CD4-positive, CD25-positive, alpha-beta regulatory T cell (primary cell): ENCODE data around the gene CATSPERD. TPM values are rescaled to one million over a fixed set of nuclear protein-coding genes. Genes with fewer than 3 reads are reported as not detected.
A peak's percentile ranks its signal among the peaks of the same experiment; 100 is the strongest.

Source experiments
- ATAC-seq, 2 donors: fragments of 150-1000 bp; cut with Tn5 transposase; one replicate each; pipeline ENCODE4 v1.10.0; 2021; ENCODE audit warnings: low read depth in 2 of 2, moderate number of reproducible peaks in 2 of 2, moderate library complexity in 1 of 2
- DNase-seq, 3 donors: peaks; one replicate each; pipeline versions ENCODE4 v3.0.0 to v3.0.0-alpha.2; 2012 to 2022; ENCODE audit warnings: mixed read lengths in 1 of 3
- H3K27ac ChIP-seq: one replicate; pipeline ENCODE4 v1.7.0; 2013; ENCODE audit warnings: mild to moderate bottlenecking, low read length; ENCODE audit not compliant: insufficient read depth, poor library complexity, severe bottlenecking
- H3K27me3 ChIP-seq: one replicate; pipeline ENCODE4 v1.7.0; 2013; ENCODE audit warnings: low read length; ENCODE audit not compliant: control insufficient read depth, insufficient read depth
- H3K36me3 ChIP-seq: one replicate; pipeline ENCODE4 v1.7.0; 2013; ENCODE audit warnings: mild to moderate bottlenecking, low read length, moderate library complexity; ENCODE audit not compliant: control insufficient read depth, insufficient read depth
- H3K4me1 ChIP-seq: 2 replicates; pipeline ENCODE4 v1.7.0; 2013; ENCODE audit warnings: mild to moderate bottlenecking, low read length; ENCODE audit not compliant: insufficient read depth, control insufficient read depth, poor library complexity, severe bottlenecking
- H3K4me3 ChIP-seq: one replicate; pipeline ENCODE4 v1.7.0; 2013; ENCODE audit warnings: low read depth, mild to moderate bottlenecking, low read length, moderate library complexity
- H3K9me3 ChIP-seq, 2 experiments: 1 replicate in 1 of 2; 2 replicates in 1 of 2; pipeline ENCODE4 v1.7.0; 2013; ENCODE audit warnings: low read length in 2 of 2, mild to moderate bottlenecking in 1 of 2, moderate library complexity in 1 of 2; ENCODE audit not compliant: control insufficient read depth in 2 of 2
- H3K27ac Mint-ChIP-seq, 3 donors: one replicate each; pipeline ENCODE4 v1.8.0; 2020 to 2022; ENCODE audit warnings: mild to moderate bottlenecking in 3 of 3, mixed read lengths in 3 of 3, moderate library complexity in 2 of 3
- H3K27me3 Mint-ChIP-seq: one replicate; pipeline ENCODE4 v1.8.0; 2022; ENCODE audit warnings: mild to moderate bottlenecking, mixed read lengths
- H3K36me3 Mint-ChIP-seq: one replicate; pipeline ENCODE4 v1.8.0; 2020; ENCODE audit warnings: mixed read lengths
- H3K4me1 Mint-ChIP-seq, 4 donors: one replicate each; pipeline ENCODE4 v1.8.0; 2020 to 2022; ENCODE audit warnings: mixed read lengths in 4 of 4, mild to moderate bottlenecking in 1 of 4
- H3K4me3 Mint-ChIP-seq, 4 donors: one replicate each; pipeline ENCODE4 v1.8.0; 2020 to 2022; ENCODE audit warnings: mild to moderate bottlenecking in 4 of 4, mixed read lengths in 4 of 4, moderate library complexity in 3 of 4
- H3K9me3 Mint-ChIP-seq, 7 donors: one replicate each; pipeline ENCODE4 v1.8.0; 2020 to 2022; ENCODE audit warnings: mixed read lengths in 7 of 7, mild to moderate bottlenecking in 3 of 7, moderate library complexity in 2 of 7
- polyA plus RNA-seq, 4 donors: library from polyadenylated mRNA; unstranded; fragments of 300-500 nt; fragmentation: Illumina TruSeq; gene quantifications; one replicate each; pipeline ENCODE4 v1.2.3, GENCODE V29; 2021
- total RNA-seq: library from RNA; stranded (reverse); gene quantifications from one replicate; pipeline ENCODE4 v1.2.3, GENCODE V29; 2022

The CATSPERD gene
- total and polyA plus RNA-seq, 5 donors from 2014 or later, result 0.17 TPM; not detected in 4

- no peak for ATAC-seq
- Mint-ChIP-seq H3K4me3 (peak overlapping the region in 1 of 4 donors; percentile 35), H3K27ac (no peak overlapping the region)
These were observed 27.0 kb upstream of the CATSPERD start for GRCh38 chr19:5693195-5694166.

DNA sequence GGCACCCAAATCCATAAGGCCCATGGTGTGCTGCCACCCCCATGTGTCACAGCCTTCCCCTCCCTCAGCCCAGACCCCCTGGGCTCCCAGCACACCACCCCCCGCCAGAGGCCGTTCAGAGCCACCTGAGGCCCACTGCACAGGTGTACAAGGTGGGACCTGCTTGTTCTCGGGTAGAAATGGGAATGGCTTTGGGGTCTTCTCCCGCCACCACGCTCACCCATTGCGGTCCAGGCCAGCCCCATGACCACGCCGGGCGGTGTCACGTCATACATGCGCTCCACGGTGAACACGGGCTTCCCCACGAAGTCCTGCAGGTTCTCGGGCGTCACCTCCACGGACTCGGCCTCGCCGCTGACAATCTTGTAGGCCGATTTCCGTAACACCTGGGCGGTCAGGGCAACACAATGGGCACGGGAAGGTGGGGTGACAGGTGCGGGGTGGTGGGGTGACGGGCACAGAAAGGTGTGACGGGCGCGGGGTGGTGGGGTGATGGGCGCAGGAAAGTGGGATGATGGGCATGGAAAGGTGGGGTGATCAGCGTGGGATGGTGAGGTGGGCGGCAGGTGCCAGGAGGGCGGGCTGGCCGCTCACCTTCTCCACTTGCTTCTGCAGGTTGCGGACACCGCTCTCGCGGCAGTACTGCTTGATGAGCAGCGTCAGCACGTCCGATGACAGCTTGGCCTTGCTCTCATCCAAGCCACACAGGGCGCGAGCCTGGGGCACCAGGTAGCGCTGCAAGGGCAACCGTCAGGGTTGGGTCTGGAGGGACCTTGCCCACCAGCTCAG lies 26.1 kb upstream of the CATSPERD start:
- Histone ChIP-seq H3K9me3 (no peaks in the 10 kb centered on the region), H3K4me1 (peaks cover 18% of the 10 kb centered on the region), H3K36me3 (peaks cover 57% of the 10 kb centered on the region), H3K27ac (no peak overlapping the region), H3K4me3 (no peak overlapping the region), H3K27me3 (no peaks in the 10 kb centered on the region)
- H3K27ac Mint-ChIP-seq, result no peak overlapping the region
- H3K4me3 Mint-ChIP-seq, result peak overlapping the region in 3 of 4 donors; percentile 27 to 65 (median 35)
- ATAC-seq (no peak), DNase-seq (no peak)
- H3K27me3 Mint-ChIP-seq, result peaks cover 10% of the 10 kb centered on the region
- peaks cover 8% of the 10 kb centered on the region for H3K36me3 Mint-ChIP-seq
- H3K4me1 Mint-ChIP-seq, result peaks cover 0 to 36% (median 13%) of the 10 kb centered on the region in 4 donors
- H3K9me3 Mint-ChIP-seq, result peaks cover 0 to 2% (median 0%) of the 10 kb centered on the region in 7 donors

More at GRCh38 chr19:5693195-5694166, 27.0 kb upstream of the CATSPERD start:
- Histone ChIP-seq H3K36me3 (peaks cover 49% of the 10 kb centered on the region), H3K9me3 (no peaks in the 10 kb centered on the region), H3K27me3 (no peaks in the 10 kb centered on the region), H3K27ac (no peak overlapping the region), H3K4me1 (peaks cover 18% of the 10 kb centered on the region), H3K4me3 (no peak overlapping the region)
- peaks cover 8% of the 10 kb centered on the region for H3K36me3 Mint-ChIP-seq
- peaks cover 10% of the 10 kb centered on the region for H3K27me3 Mint-ChIP-seq
- no peak for DNase-seq
- peaks cover 0 to 2% (median 0%) of the 10 kb centered on the region in 7 donors for H3K9me3 Mint-ChIP-seq
- peaks cover 0 to 39% (median 13%) of the 10 kb centered on the region in 4 donors for H3K4me1 Mint-ChIP-seq

DNA sequence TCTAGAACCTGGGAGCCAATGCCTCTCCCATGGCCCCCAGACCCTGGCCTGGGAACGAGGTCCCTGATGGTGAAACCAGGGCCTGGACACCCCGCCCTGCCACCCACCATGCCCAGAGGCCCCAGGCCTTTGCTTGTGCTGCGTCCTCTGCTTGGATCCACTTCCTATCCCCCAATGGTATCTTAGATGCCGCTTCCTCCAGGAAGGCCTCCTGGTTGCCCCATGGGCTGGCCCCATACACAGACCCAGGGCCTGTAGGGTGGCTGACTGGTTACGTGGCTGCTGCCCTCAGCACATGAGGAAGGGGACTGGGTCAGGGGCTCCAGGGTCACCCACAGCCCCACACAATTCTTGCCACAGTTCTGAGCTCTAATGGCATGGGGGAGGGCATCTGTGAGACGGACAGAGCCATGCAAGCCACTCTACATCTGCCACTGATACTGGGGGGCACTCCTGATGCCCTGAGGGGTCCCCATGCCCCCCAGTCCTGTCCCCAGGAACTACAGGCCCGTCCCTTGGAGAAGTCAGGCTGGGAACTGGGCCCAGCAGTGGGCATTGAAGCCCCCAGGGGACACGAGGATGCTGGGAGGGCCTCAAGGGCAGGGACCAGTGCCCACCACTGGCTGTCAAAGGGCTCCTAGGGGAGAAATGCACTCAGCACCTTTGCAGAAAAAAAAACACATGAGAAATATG lies 25.3 kb upstream of the CATSPERD start:
- no peak overlapping the region for H3K27ac ChIP-seq
- peaks cover 8% of the 10 kb centered on the region for H3K36me3 Mint-ChIP-seq
- peaks cover 0 to 31% (median 9%) of the 10 kb centered on the region in 4 donors for H3K4me1 Mint-ChIP-seq
- no peaks in the 10 kb centered on the region for H3K9me3 ChIP-seq
- peaks cover 57% of the 10 kb centered on the region for H3K36me3 ChIP-seq
- no peaks in the 10 kb centered on the region for H3K27me3 ChIP-seq
- H3K9me3 Mint-ChIP-seq, result peaks cover 0 to 2% (median 0%) of the 10 kb centered on the region in 7 donors
- peaks cover 6% of the 10 kb centered on the region for H3K27me3 Mint-ChIP-seq
- ATAC-seq (no peak), DNase-seq (no peak)
- peaks cover 18% of the 10 kb centered on the region for H3K4me1 ChIP-seq
- H3K4me3 Mint-ChIP-seq, result peak overlapping the region in 1 of 4 donors; percentile 75
- no peak overlapping the region for H3K4me3 ChIP-seq
- no peak overlapping the region for H3K27ac Mint-ChIP-seq

GRCh38 chr19:5695649-5696195 lies 24.7 kb upstream of the CATSPERD start:
- H3K4me1 ChIP-seq, result peaks cover 13% of the 10 kb centered on the region
- no peak overlapping the region for H3K27ac ChIP-seq
- peaks cover 62% of the 10 kb centered on the region for H3K36me3 ChIP-seq
- DNase-seq, result no peak
- H3K9me3 ChIP-seq, result no peaks in the 10 kb centered on the region
- no peak overlapping the region for H3K27ac Mint-ChIP-seq
- H3K4me3 Mint-ChIP-seq, result no peak overlapping the region
- H3K27me3 ChIP-seq, result no peaks in the 10 kb centered on the region
- no peak for ATAC-seq
- H3K9me3 Mint-ChIP-seq, result no peaks in the 10 kb centered on the region
- peaks cover 4% of the 10 kb centered on the region for H3K27me3 Mint-ChIP-seq
- no peak overlapping the region for H3K4me3 ChIP-seq
- H3K4me1 Mint-ChIP-seq, result peaks cover 0 to 25% (median 5%) of the 10 kb centered on the region in 4 donors
- H3K36me3 Mint-ChIP-seq, result peaks cover 8% of the 10 kb centered on the region

DNA sequence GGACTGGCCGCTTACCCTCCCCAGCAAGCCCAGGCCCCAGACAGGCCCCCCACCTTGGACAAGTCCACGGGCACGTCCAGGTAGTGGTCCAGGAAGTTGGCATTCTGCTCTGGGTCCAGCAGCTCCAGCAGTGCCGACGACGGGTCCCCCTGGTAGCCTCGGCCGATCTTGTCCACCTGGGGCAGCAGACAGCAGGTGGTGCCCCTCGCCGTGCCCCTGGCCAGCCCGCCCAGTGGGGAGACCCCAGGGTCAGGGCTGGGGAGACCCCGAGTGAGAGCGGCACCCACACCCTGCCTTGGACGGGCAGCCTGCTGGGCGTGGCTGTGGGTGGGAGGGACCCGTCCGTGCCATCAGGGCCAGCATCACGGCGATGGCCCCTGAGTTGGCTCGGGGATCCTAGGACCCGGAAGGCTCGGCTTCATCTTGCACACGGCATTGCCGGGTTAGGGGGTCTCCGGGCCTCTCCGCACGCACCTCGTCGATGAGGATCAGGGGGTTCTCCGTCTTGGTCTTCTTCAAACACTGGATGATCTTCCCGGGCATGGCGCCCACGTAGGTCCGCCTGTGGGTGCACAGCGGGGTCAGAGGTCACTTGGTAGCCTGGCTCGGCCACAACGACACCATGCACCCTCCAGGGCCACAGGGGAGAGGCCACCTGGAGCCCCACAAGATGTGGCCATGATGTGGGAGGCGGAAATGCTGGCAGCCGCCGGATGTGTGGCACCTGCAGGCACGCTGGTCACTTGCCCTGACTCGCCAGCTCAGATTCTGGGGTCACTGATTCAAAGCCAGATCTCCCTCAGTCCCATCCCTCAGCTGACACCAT lies 24.0 kb upstream of the CATSPERD start:
- no peaks in the 10 kb centered on the region for H3K27me3 Mint-ChIP-seq
- peaks cover 64% of the 10 kb centered on the region for H3K36me3 ChIP-seq
- H3K4me3 Mint-ChIP-seq, result no peak overlapping the region
- ATAC-seq (no peak), DNase-seq (no peak)
- no peaks in the 10 kb centered on the region for H3K27me3 ChIP-seq
- no peaks in the 10 kb centered on the region for H3K9me3 Mint-ChIP-seq
- H3K4me1 ChIP-seq, result peaks cover 6% of the 10 kb centered on the region
- peaks cover 8% of the 10 kb centered on the region for H3K36me3 Mint-ChIP-seq
- H3K4me3 ChIP-seq, result no peak overlapping the region
- peaks cover 0 to 18% (median 7%) of the 10 kb centered on the region in 4 donors for H3K4me1 Mint-ChIP-seq
- no peaks in the 10 kb centered on the region for H3K9me3 ChIP-seq
- no peak overlapping the region for H3K27ac ChIP-seq
- H3K27ac Mint-ChIP-seq, result no peak overlapping the region

- Histone ChIP-seq H3K4me3 (no peak overlapping the region), H3K36me3 (peaks cover 61% of the 10 kb centered on the region), H3K4me1 (no peaks in the 10 kb centered on the region), H3K27ac (no peak overlapping the region), H3K27me3 (no peaks in the 10 kb centered on the region), H3K9me3 (no peaks in the 10 kb centered on the region)
- no peak overlapping the region for H3K27ac Mint-ChIP-seq
- H3K9me3 Mint-ChIP-seq, result no peaks in the 10 kb centered on the region
- H3K4me3 Mint-ChIP-seq, result no peak overlapping the region
- DNase-seq, result no peak
- no peaks in the 10 kb centered on the region for H3K27me3 Mint-ChIP-seq
- peaks cover 0 to 12% (median 5%) of the 10 kb centered on the region in 4 donors for H3K4me1 Mint-ChIP-seq
- ATAC-seq, result no peak
- peaks cover 8% of the 10 kb centered on the region for H3K36me3 Mint-ChIP-seq
These were observed 23.2 kb upstream of the CATSPERD start for GRCh38 chr19:5697022-5697889.
